GM12878 (cell line): ENCODE results near the gene ARL16. TPM values are rescaled to one million over a fixed set of nuclear protein-coding genes. Genes with fewer than 3 reads are reported as not detected.

Experiments used
- ATAC-seq: fragments of 200-7000 bp; cut with Tn5 transposase; 3 replicates; pipeline ENCODE4 v1.9.1; 2020; ENCODE audit warnings: mild to moderate bottlenecking, moderate library complexity
- BruUV-seq: library from RNA; stranded (reverse); fragments of 400-500 nt; replicated peaks from 2 replicates; lab custom pipeline; 2021; lab: Mats Ljungman, UMichigan
- CTCF ChIA-PET: fragments of 300-600 bp; sonication (Branson Sonifier 250); formaldehyde crosslinking; extraction: SDS; loops from one replicate; lab custom pipeline; 2021; ENCODE audit warnings: inconsistent platforms; lab: Yijun Ruan, JAX
- POLR2A ChIA-PET: fragments of 350-600 bp; formaldehyde crosslinking; extraction: SDS; loops from one replicate; lab custom pipeline; 2021; ENCODE audit warnings: inconsistent platforms; lab: Charles Lee
- RAD21 ChIA-PET: fragments of 300-600 bp; sonication (Branson Sonifier 250); formaldehyde crosslinking; loops from one replicate; lab custom pipeline; 2023; ENCODE audit warnings: antibody characterized with exemption; ENCODE audit not compliant: unreplicated experiment; lab: Charles Lee
- SMC1A ChIA-PET: fragments of 300-600 bp; sonication (Branson Sonifier 250); formaldehyde crosslinking; loops from one replicate; lab custom pipeline; 2023; ENCODE audit not compliant: unreplicated experiment, uncharacterized antibody; lab: Charles Lee
- DNase-seq: peaks from one replicate; pipeline ENCODE4 v3.0.0-alpha.2; 2011; ENCODE audit warnings: low read depth, low spot score
- FAIRE-seq: peaks from 3 replicates; lab custom pipeline; 2011; peaks lifted over from hg19 to GRCh38; lab: Jason Lieb, UNC
- H2AFZ ChIP-seq: 2 replicates; pipeline ENCODE4 v1.6.0; 2011; ENCODE audit warnings: low read depth, low read length, control low read depth; ENCODE audit not compliant: control insufficient read depth
- H3K27ac ChIP-seq: 2 replicates; pipeline ENCODE4 v1.5.1; 2011; ENCODE audit warnings: control low read depth; ENCODE audit not compliant: control insufficient read depth, insufficient read depth
- H3K27me3 ChIP-seq, 2 experiments: replicated peaks in 1 of 2; 2 replicates each; pipeline versions ENCODE4 v1.6.0 to v1.6.1; 2011; ENCODE audit warnings: low read length in 1 of 2; ENCODE audit not compliant: control insufficient read depth in 2 of 2, insufficient read depth in 2 of 2
- H3K36me3 ChIP-seq, 2 experiments: 2 replicates each; pipeline ENCODE4 v1.5.1; 2011; ENCODE audit warnings: low read length in 1 of 2; ENCODE audit not compliant: control insufficient read depth in 2 of 2, insufficient read depth in 2 of 2
- H3K4me1 ChIP-seq: 2 replicates; pipeline ENCODE4 v1.6.1; 2011; ENCODE audit warnings: mild to moderate bottlenecking, low read length, moderate library complexity, mixed read lengths; ENCODE audit not compliant: control insufficient read depth, insufficient read depth
- H3K4me2 ChIP-seq: 2 replicates; pipeline ENCODE4 v1.6.0; 2011; ENCODE audit warnings: control low read depth; ENCODE audit not compliant: control insufficient read depth, insufficient read depth
- H3K4me3 ChIP-seq: fragments of 200-600 bp; sonication (generic); 2 replicates; pipeline ENCODE4 v1.5.1; 2016
- H3K79me2 ChIP-seq: 2 replicates; pipeline ENCODE4 v1.6.0; 2011; ENCODE audit warnings: low read length; ENCODE audit not compliant: control insufficient read depth, insufficient read depth
- H3K9ac ChIP-seq: 2 replicates; pipeline ENCODE4 v1.8.0; 2011; ENCODE audit warnings: low read length, control low read depth, mixed read lengths; ENCODE audit not compliant: control insufficient read depth, insufficient read depth
- H3K9me3 ChIP-seq: replicated peaks from 3 replicates; pipeline ENCODE4 v1.5.1; 2011; ENCODE audit warnings: mild to moderate bottlenecking, low read length; ENCODE audit not compliant: control insufficient read depth, insufficient read depth
- H4K20me1 ChIP-seq: 2 replicates; pipeline ENCODE4 v1.6.0; 2011; ENCODE audit not compliant: control insufficient read depth, insufficient read depth
- CBX3 ChIP-seq: fragments of 200-600 bp; sonication (generic); IDR thresholded peaks from 2 replicates; pipeline ENCODE4 v1.6.1; 2016; ENCODE audit warnings: low read depth, borderline replicate concordance
- CEBPB ChIP-seq, 2 experiments: fragments of 150-350 bp in 1 of 2; IDR thresholded peaks; 2 replicates each; pipeline ENCODE4 v1.6.1; 2012 to 2014; ENCODE audit warnings: low read depth in 2 of 2, low read length in 2 of 2, borderline replicate concordance in 1 of 2, inconsistent platforms in 1 of 2
- CHD2 ChIP-seq: IDR thresholded peaks from 2 replicates; pipeline ENCODE4 v1.6.1; 2011; ENCODE audit warnings: low read depth, low read length, improper control_type of control experiment, borderline replicate concordance
- GABPA ChIP-seq: IDR thresholded peaks from 2 replicates; pipeline ENCODE4 v1.6.1; 2014; ENCODE audit warnings: antibody characterized with exemption, low read depth, mild to moderate bottlenecking, inconsistent platforms
- IKZF2 ChIP-seq, 2 experiments: fragments of 450-650 bp; IDR thresholded peaks; 2 replicates each; pipeline ENCODE4 v1.6.1; 2017; ENCODE audit warnings: mild to moderate bottlenecking in 2 of 2, moderate library complexity in 2 of 2
- MYB ChIP-seq: fragments of 150-350 bp; IDR thresholded peaks from 2 replicates; pipeline ENCODE4 v1.6.1; 2014; ENCODE audit warnings: mild to moderate bottlenecking, low read depth, low read length, borderline replicate concordance
- NR2F1 ChIP-seq: fragments of 450-650 bp; conservative IDR thresholded peaks from 2 replicates; pipeline ENCODE4 v1.6.1; 2017; ENCODE audit warnings: mild to moderate bottlenecking
- POLR2AphosphoS5 ChIP-seq: IDR thresholded peaks from 2 replicates; pipeline ENCODE4 v1.6.1; 2011; ENCODE audit warnings: mild to moderate bottlenecking, low read length, inconsistent platforms
- RAD51 ChIP-seq: fragments of 450-650 bp; IDR thresholded peaks from 2 replicates; pipeline ENCODE4 v1.6.1; 2016; ENCODE audit warnings: moderate library complexity, mild to moderate bottlenecking, inconsistent platforms
- SMAD5 ChIP-seq: IDR thresholded peaks from 2 replicates; pipeline ENCODE4 v1.6.1; 2016; ENCODE audit warnings: antibody characterized with exemption, low read depth
- SMARCA5 ChIP-seq: fragments of 450-650 bp; IDR thresholded peaks from 2 replicates; pipeline ENCODE4 v1.6.1; 2017; ENCODE audit warnings: mild to moderate bottlenecking
- ZNF207 ChIP-seq: fragments of 450-650 bp; IDR thresholded peaks from 2 replicates; pipeline ENCODE4 v1.6.1; 2014; ENCODE audit warnings: antibody characterized with exemption, mild to moderate bottlenecking, borderline replicate concordance
- WGBS: methylation state at CpG from one replicate; pipeline ENCODE4 v1.1.6; 2016; ENCODE audit warnings: low lambda C conversion rate; ENCODE audit not compliant: insufficient replicate concordance, insufficient coverage; ENCODE audit errors: missing lambda C conversion rate; 5-methylcytosine and 5-hydroxymethylcytosine counted together
- in situ Hi-C: fragments of 300-500 bp; cut with MboI; formaldehyde crosslinking; loops from 9 replicates; pipeline ENCODE4 v1.14.3; 2018; ENCODE audit warnings: mixed read lengths
- intact Hi-C: fragments of 100-400 bp; cut with micrococcal nuclease; formaldehyde crosslinking; loops from one replicate; pipeline ENCODE4 v1.14.2; 2022; ENCODE audit not compliant: unreplicated experiment
- polyA plus RNA-seq, 11 experiments: library from polyadenylated mRNA; depleted of rRNA in 4 of 11; unstranded in 6 of 11; stranded (reverse) in 5 of 11; fragments of >200 nt; fragmentation: Nextera tagmentation in 4 of 11; fragmentation: Illumina TruSeq in 1 of 11; extraction: Ambion mirVana in 4 of 11; extraction: Trizol in 1 of 11; gene quantifications; 1 replicate in 1 of 11; 2 replicates in 10 of 11; pipeline versions ENCODE4 v1.2.1 to v1.2.3, GENCODE V29; 2011 to 2016; ENCODE audit warnings: inconsistent platforms in 2 of 11, missing spikeins in 2 of 11, low read depth in 1 of 11
- total RNA-seq, 4 experiments: library from RNA; depleted of rRNA in 3 of 4; stranded (reverse); fragments of >200 nt in 3 of 4; fragmentation: Illumina TruSeq in 1 of 4; extraction: Trizol in 1 of 4; gene quantifications; 2 replicates each; pipeline versions ENCODE4 v1.2.1 to v1.2.3, GENCODE V29; 2013 to 2021
- TF ChIP-seq, protein P1 (sequence below): IDR thresholded peaks from 2 replicates; pipeline ENCODE4 v1.6.1; 2012; ENCODE audit warnings: low read length, inconsistent platforms
- TF ChIP-seq, protein P2 (sequence below): fragments of 150-350 bp; IDR thresholded peaks from 2 replicates; pipeline ENCODE4 v1.6.1; 2014; ENCODE audit warnings: mild to moderate bottlenecking, low read depth, low read length
- TF ChIP-seq, protein P3 (sequence below): IDR thresholded peaks from 2 replicates; pipeline ENCODE4 v1.6.1; 2011; ENCODE audit warnings: low read depth, mild to moderate bottlenecking, low read length, moderate library complexity, borderline replicate concordance; ENCODE audit errors: extremely low read depth
- TF ChIP-seq, protein P4 (sequence below): fragments of 450-650 bp; conservative IDR thresholded peaks from 2 replicates; pipeline ENCODE4 v1.6.1; 2017; ENCODE audit warnings: mild to moderate bottlenecking, moderate library complexity
- TF ChIP-seq, protein P5 (sequence below): fragments of 450-650 bp; formaldehyde crosslinking; IDR thresholded peaks from 2 replicates; pipeline ENCODE4 v1.4.0; 2022; ENCODE audit warnings: mild to moderate bottlenecking, moderate library complexity

Gene ARL16
- total and polyA plus RNA-seq, 10 of the 15 experiments (the other 5 are each of a cell fraction or from before 2014, with no cell fraction given): 4.7 to 47.6 (median 30.9) TPM

DNA sequence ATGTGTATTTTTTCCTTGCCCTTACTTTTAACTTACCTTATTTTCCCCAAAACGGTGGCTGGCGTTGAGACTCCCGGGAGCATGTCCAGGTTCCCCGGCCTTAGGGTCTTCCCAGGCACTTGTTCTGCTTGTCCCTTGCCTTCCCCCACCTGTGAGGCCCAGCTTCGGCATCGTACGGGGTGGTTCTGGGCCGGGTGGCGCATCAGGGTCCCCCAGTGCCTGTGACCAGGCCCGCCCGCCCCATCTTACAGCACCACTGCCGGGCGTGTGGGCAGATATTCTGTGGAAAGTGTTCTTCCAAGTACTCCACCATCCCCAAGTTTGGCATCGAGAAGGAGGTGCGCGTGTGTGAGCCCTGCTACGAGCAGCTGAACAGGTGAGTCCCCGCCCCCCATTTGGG lies 7.6 kb upstream of the ARL16 start:
- no peak overlapping the region for H3K27ac ChIP-seq
- no peak overlapping the region for H3K4me2 ChIP-seq
- no peaks in the 10 kb centered on the region for H3K9me3 ChIP-seq
- no peaks in the 10 kb centered on the region for H3K27me3 ChIP-seq
- no peak for FAIRE-seq
- no peak overlapping the region for H3K4me3 ChIP-seq
- ChIA-PET SMC1A (no interaction called here), POLR2A (no interaction called here), CTCF (no interaction called here), RAD21 (no interaction called here)
- H3K36me3 ChIP-seq: peaks cover 11 to 59% of the 10 kb centered on the region in 2 experiments; a peak in 3 of 4 replicates
- 92% methylated on average over 18 of the region's 18 CpGs for WGBS
- H3K9ac ChIP-seq: no peak overlapping the region
- H2AFZ ChIP-seq: no peak overlapping the region
- in situ Hi-C loops (no loop called here), intact Hi-C loops (no loop called here)
- H3K79me2 ChIP-seq: peaks cover 1% of the 10 kb centered on the region
- no peaks in the 10 kb centered on the region; the same call in 1 of the 2 replicates for H4K20me1 ChIP-seq
- BruUV-seq: no TSS peak
- no peak for ATAC-seq
- H3K4me1 ChIP-seq: no peaks in the 10 kb centered on the region
- no peak for DNase-seq
- TF ChIP-seq CBX3 (no peak), POLR2AphosphoS5 (no peak), GABPA (no peak), CHD2 (no peak), ZNF207 (no peak), NR2F1 (no peak), SMARCA5 (no peak), MYB (no peak), RAD51 (no peak), SMAD5 (no peak), CEBPB (IDR thresholded peaks at IDR 0.05; ENCODE audit: borderline replicate concordance in 1 of 2, low read depth in 2 of 2, low read length in 2 of 2) (no peak), IKZF2 (IDR thresholded peaks at IDR 0.05) (no peak)
- TF ChIP-seq, protein P1, sequence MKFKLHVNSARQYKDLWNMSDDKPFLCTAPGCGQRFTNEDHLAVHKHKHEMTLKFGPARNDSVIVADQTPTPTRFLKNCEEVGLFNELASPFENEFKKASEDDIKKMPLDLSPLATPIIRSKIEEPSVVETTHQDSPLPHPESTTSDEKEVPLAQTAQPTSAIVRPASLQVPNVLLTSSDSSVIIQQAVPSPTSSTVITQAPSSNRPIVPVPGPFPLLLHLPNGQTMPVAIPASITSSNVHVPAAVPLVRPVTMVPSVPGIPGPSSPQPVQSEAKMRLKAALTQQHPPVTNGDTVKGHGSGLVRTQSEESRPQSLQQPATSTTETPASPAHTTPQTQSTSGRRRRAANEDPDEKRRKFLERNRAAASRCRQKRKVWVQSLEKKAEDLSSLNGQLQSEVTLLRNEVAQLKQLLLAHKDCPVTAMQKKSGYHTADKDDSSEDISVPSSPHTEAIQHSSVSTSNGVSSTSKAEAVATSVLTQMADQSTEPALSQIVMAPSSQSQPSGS: no peak
- TF ChIP-seq, protein P2, sequence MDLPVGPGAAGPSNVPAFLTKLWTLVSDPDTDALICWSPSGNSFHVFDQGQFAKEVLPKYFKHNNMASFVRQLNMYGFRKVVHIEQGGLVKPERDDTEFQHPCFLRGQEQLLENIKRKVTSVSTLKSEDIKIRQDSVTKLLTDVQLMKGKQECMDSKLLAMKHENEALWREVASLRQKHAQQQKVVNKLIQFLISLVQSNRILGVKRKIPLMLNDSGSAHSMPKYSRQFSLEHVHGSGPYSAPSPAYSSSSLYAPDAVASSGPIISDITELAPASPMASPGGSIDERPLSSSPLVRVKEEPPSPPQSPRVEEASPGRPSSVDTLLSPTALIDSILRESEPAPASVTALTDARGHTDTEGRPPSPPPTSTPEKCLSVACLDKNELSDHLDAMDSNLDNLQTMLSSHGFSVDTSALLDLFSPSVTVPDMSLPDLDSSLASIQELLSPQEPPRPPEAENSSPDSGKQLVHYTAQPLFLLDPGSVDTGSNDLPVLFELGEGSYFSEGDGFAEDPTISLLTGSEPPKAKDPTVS: no peak
- TF ChIP-seq, protein P3, sequence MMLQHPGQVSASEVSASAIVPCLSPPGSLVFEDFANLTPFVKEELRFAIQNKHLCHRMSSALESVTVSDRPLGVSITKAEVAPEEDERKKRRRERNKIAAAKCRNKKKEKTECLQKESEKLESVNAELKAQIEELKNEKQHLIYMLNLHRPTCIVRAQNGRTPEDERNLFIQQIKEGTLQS: no peak
- TF ChIP-seq, protein P4, sequence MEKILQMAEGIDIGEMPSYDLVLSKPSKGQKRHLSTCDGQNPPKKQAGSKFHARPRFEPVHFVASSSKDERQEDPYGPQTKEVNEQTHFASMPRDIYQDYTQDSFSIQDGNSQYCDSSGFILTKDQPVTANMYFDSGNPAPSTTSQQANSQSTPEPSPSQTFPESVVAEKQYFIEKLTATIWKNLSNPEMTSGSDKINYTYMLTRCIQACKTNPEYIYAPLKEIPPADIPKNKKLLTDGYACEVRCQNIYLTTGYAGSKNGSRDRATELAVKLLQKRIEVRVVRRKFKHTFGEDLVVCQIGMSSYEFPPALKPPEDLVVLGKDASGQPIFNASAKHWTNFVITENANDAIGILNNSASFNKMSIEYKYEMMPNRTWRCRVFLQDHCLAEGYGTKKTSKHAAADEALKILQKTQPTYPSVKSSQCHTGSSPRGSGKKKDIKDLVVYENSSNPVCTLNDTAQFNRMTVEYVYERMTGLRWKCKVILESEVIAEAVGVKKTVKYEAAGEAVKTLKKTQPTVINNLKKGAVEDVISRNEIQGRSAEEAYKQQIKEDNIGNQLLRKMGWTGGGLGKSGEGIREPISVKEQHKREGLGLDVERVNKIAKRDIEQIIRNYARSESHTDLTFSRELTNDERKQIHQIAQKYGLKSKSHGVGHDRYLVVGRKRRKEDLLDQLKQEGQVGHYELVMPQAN: no peak
- TF ChIP-seq, protein P5, sequence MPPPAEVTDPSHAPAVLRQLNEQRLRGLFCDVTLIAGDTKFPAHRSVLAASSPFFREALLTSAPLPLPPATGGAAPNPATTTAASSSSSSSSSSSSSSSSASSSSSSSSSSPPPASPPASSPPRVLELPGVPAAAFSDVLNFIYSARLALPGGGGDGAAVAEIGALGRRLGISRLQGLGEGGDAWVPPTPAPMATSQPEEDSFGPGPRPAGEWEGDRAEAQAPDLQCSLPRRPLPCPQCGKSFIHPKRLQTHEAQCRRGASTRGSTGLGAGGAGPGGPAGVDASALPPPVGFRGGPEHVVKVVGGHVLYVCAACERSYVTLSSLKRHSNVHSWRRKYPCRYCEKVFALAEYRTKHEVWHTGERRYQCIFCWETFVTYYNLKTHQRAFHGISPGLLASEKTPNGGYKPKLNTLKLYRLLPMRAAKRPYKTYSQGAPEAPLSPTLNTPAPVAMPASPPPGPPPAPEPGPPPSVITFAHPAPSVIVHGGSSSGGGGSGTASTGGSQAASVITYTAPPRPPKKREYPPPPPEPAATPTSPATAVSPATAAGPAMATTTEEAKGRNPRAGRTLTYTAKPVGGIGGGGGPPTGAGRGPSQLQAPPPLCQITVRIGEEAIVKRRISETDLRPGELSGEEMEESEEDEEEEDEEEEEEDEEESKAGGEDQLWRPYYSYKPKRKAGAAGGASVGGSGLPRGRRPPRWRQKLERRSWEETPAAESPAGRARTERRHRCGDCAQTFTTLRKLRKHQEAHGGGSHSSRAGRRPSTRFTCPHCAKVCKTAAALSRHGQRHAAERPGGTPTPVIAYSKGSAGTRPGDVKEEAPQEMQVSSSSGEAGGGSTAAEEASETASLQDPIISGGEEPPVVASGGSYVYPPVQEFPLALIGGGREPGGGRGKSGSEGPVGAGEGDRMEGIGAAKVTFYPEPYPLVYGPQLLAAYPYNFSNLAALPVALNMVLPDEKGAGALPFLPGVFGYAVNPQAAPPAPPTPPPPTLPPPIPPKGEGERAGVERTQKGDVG: no peak
